Smooth muscle cell of the pulmonary artery (primary cell): ENCODE results near the gene ITGB3. TPM values are rescaled to one million over a fixed set of nuclear protein-coding genes. Genes with fewer than 3 reads are reported as not detected.

Experiments
- total RNA-seq: library from RNA; depleted of rRNA; stranded (reverse); fragments of >200 nt; gene quantifications from 2 replicates; pipeline ENCODE4 v1.2.3, GENCODE V29; 2014

Gene ITGB3
- 38.3 and 72.6 TPM in 2 replicates for total RNA-seq

DNA sequence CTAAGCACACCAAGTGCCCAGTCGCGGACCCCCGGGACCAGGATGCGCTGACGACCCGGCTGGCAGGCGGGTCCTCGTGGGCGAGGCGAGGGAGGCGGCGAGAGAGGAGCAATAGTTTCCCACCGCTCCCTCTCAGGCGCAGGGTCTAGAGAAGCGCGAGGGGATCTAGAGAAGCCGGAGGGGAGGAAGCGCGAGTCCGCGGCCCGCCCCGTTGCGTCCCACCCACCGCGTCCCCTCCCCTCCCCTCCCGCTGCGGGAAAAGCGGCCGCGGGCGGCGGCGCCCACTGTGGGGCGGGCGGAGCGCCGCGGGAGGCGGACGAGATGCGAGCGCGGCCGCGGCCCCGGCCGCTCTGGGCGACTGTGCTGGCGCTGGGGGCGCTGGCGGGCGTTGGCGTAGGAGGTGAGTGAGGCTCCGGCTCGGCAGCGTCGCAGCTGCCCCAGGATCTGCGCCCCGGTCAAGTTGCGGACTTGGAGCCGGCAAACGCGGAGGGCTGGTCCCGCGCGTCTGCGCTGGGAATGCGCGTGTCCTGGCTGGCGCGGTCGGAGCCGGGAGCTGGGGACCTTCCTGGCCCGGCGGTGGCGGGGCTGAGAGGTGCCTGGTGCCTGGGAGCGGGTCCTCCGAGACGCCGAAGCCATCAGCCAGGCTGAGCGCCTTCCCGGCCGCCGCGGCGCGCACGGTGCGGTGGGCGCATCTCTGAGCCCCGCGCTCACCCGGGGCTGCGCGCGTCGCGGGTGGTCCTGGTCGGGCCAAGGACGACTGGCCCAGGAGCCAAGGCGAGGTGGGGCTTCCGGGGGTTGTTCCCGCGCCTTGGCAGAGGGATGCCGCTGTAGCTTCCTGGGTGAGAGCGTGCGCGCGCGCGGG lies at the start of gene ITGB3:
TSS of gene ITGB3 (plus strand) at position 287 of the 862 bp plus-strand sequence. CDS start at position 322, 35 bp downstream.

DNA sequence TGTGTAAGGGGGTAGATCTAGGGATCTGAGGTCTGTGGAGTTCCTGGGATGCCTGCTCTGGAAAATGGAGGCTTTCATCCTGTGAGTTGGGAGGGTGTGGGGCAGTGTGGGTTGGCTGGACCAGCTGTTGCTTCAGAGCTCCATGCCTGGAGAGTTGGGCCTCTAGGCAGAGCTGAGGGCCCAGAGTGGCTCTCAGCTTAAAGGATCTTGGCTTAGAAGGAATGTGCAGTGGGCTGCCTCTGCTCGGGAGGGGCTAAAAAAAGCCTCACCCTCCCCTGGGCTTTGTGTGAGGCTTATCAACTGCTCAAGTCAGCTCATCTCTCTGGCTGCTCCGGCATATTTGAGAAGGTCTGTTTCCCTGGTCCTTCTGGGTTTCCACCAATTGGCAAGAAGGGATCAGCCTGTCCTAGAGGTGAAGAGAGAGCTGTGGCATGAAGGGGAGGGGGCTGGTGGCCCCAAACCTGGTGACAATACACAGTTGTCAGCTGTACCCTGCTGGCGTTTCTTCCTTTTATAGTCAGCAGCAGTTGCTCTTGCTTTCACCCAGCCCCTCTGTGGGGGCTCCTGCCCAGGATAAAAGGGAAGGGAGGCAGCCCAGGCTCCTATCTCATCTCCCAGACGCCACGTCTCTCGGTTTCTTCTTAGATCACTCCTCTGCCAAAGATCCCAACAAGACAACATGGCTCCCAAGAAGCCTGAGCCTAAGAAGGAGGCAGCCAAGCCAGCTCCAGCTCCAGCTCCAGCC lies 44.7 kb upstream of the ITGB3 start, which contains the start of gene MYL4:
TSS of gene MYL4 (plus strand) at position 605 of the 745 bp plus-strand sequence. CDS start at position 680, 75 bp downstream.

GRCh38 chr17:47323382-47324223 lies 70.0 kb downstream of the ITGB3 start, which contains the start of gene EFCAB13:
TSS of gene EFCAB13 (plus strand) at chr17:47323955. CDS start at chr17:47328354, 4,399 bp downstream.

Other genes starting within 250 kb of the ITGB3 start
- 127 and 146 TPM in 2 replicates for gene CDC27, start 64.5 kb upstream of the ITGB3 start, total RNA-seq
- gene MYL4, start 44.5 kb upstream of the ITGB3 start, total RNA-seq: 0.85 TPM in 1 of 2 replicates, not detected in the other
- gene EFCAB13, start 70.1 kb downstream of the ITGB3 start, total RNA-seq: 5.1 and 5.3 TPM in 2 replicates